Sigmoid colon (tissue), 4 donors: Measurements from ENCODE around the gene NEURL2.
A peak's percentile ranks its signal among the peaks of the same experiment; 100 is the strongest.

Source experiments
- EP300 ChIP-seq, 4 donors: sonication (generic); formaldehyde crosslinking; IDR thresholded peaks; one replicate each; pipeline ENCODE4 v1.6.1; 2017; ENCODE audit warnings: antibody characterized with exemption in 4 of 4
- POLR2A ChIP-seq, 2 donors: fragments of 450-650 bp; IDR thresholded peaks; one replicate each; pipeline ENCODE4 v1.6.1; 2016; ENCODE audit warnings: antibody characterized with exemption in 2 of 2, mild to moderate bottlenecking in 2 of 2, moderate library complexity in 2 of 2
- POLR2AphosphoS5 ChIP-seq, 4 donors: sonication (generic); formaldehyde crosslinking; IDR thresholded peaks; one replicate each; pipeline ENCODE4 v1.6.1; 2017; ENCODE audit warnings: antibody characterized with exemption in 4 of 4
- TF ChIP-seq, protein P1 (sequence below), 4 experiments: fragments of 450-650 bp in 3 of 4; fragments of 200-600 bp in 1 of 4; IDR thresholded peaks; one replicate each; pipeline ENCODE4 v1.5.1; 2016 to 2019; ENCODE audit warnings: antibody characterized with exemption in 4 of 4, mild to moderate bottlenecking in 3 of 4, moderate library complexity in 2 of 4

GRCh38 chr20:45911486-45912343, 20.7 kb upstream of the NEURL2 start, which contains the start of gene PLTP:
- TF ChIP-seq POLR2A (IDR thresholded peaks at IDR 0.05) (peak; percentile 45 to 49), EP300 (IDR thresholded peaks at IDR 0.05) (no peak), POLR2AphosphoS5 (IDR thresholded peaks at IDR 0.05) (peak; percentile 49 to 81 (median 74))
- TF ChIP-seq, protein P1, sequence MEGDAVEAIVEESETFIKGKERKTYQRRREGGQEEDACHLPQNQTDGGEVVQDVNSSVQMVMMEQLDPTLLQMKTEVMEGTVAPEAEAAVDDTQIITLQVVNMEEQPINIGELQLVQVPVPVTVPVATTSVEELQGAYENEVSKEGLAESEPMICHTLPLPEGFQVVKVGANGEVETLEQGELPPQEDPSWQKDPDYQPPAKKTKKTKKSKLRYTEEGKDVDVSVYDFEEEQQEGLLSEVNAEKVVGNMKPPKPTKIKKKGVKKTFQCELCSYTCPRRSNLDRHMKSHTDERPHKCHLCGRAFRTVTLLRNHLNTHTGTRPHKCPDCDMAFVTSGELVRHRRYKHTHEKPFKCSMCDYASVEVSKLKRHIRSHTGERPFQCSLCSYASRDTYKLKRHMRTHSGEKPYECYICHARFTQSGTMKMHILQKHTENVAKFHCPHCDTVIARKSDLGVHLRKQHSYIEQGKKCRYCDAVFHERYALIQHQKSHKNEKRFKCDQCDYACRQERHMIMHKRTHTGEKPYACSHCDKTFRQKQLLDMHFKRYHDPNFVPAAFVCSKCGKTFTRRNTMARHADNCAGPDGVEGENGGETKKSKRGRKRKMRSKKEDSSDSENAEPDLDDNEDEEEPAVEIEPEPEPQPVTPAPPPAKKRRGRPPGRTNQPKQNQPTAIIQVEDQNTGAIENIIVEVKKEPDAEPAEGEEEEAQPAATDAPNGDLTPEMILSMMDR (IDR thresholded peaks at IDR 0.05) = no peak
